HCT116 (cell line): Measurements from ENCODE around the gene TNRC18.
A peak's percentile ranks its signal among the peaks of the same experiment; 100 is the strongest.

Source experiments
- ATF3 ChIP-seq: IDR thresholded peaks from 2 replicates; pipeline ENCODE4 v1.6.1; 2012
- CBX3 ChIP-seq: IDR thresholded peaks from 2 replicates; pipeline ENCODE4 v1.6.1; 2012; ENCODE audit warnings: low read depth
- CEBPB ChIP-seq: IDR thresholded peaks from 2 replicates; pipeline ENCODE4 v1.6.1; 2012; ENCODE audit warnings: low read depth
- CTCF ChIP-seq, 3 experiments: fragments of 200-600 bp in 1 of 3; sonication (generic) in 1 of 3; IDR thresholded peaks in 2 of 3; conservative IDR thresholded peaks in 1 of 3; 2 replicates each; pipeline ENCODE4 v1.5.1; 2012 to 2017; ENCODE audit warnings: low read depth in 2 of 3, low read length in 2 of 3, antibody characterized with exemption in 1 of 3, borderline replicate concordance in 1 of 3, control low read depth in 1 of 3, mild to moderate bottlenecking in 1 of 3, mixed read lengths in 1 of 3, mixed run types in 1 of 3, moderate library complexity in 1 of 3; ENCODE audit not compliant: insufficient read depth in 1 of 3
- EZH2 ChIP-seq: fragments of 200-600 bp; sonication (generic); IDR thresholded peaks from 2 replicates; pipeline ENCODE4 v1.6.1; 2017; ENCODE audit warnings: antibody characterized with exemption, mixed run types
- EZH2phosphoT487 ChIP-seq: fragments of 200-600 bp; IDR thresholded peaks from 2 replicates; pipeline ENCODE4 v1.6.1; 2018; ENCODE audit warnings: antibody characterized with exemption, borderline replicate concordance
- FOSL1 ChIP-seq: IDR thresholded peaks from 2 replicates; pipeline ENCODE4 v1.6.1; 2012; ENCODE audit warnings: low read depth
- POLR2A ChIP-seq: IDR thresholded peaks from 2 replicates; pipeline ENCODE4 v1.7.0; 2011; ENCODE audit warnings: borderline replicate concordance; ENCODE audit not compliant: insufficient read depth, insufficient read length; ENCODE audit errors: extremely low read depth
- POLR2AphosphoS5 ChIP-seq: IDR thresholded peaks from 2 replicates; pipeline ENCODE4 v1.6.1; 2011; ENCODE audit warnings: mild to moderate bottlenecking, low read depth, low read length, moderate library complexity
- SIN3A ChIP-seq: IDR thresholded peaks from 2 replicates; pipeline ENCODE4 v1.6.1; 2012; ENCODE audit warnings: low read depth
- YY1 ChIP-seq: IDR thresholded peaks from 2 replicates; pipeline ENCODE4 v1.6.1; 2011; ENCODE audit warnings: low read length, low read depth, moderate library complexity, mild to moderate bottlenecking; ENCODE audit not compliant: insufficient replicate concordance; ENCODE audit errors: extremely low read depth
- ZNF274 ChIP-seq: fragments of 200-500 bp; sonication (Bioruptor generic); IDR thresholded peaks from 2 replicates; pipeline ENCODE4 v1.6.1; 2014; ENCODE audit warnings: mild to moderate bottlenecking, low read depth, low read length, inconsistent platforms

GRCh38 chr7:5302577-5302976 is 121.1 kb downstream of the TNRC18 start:
- TF ChIP-seq SIN3A: no peak
- no peak for TF ChIP-seq POLR2AphosphoS5
- TF ChIP-seq FOSL1: no peak
- TF ChIP-seq POLR2A: no peak
- no peak for TF ChIP-seq EZH2
- TF ChIP-seq EZH2phosphoT487: no peak
- peak in 1 of 3 experiments; percentile 19; a peak in 1 of 6 replicates for TF ChIP-seq CTCF (IDR thresholded peaks at IDR 0.05 in 2 of 3, conservative IDR thresholded peaks at IDR 0.05 in 1 of 3; ENCODE audit: borderline replicate concordance in 1 of 3, insufficient read depth in 1 of 3, low read depth in 2 of 3, low read length in 2 of 3)
- no peak for TF ChIP-seq CBX3
- no peak for TF ChIP-seq YY1
- TF ChIP-seq ATF3: no peak
- TF ChIP-seq ZNF274: no peak
- TF ChIP-seq CEBPB: no peak
